HG03565 (cell line): Measurements from ENCODE around the gene TARDBP.
"Not testable (repeated sequence)": the region's sequence is repeated elsewhere in the genome, so short reads cannot be mapped to it uniquely, and the experiment has no call there.

Experiments
- ATAC-seq: cut with Tn5 transposase; IDR thresholded peaks from one replicate; pipeline ENCODE4 v1.9.1; 2021; ENCODE audit warnings: mild to moderate bottlenecking, moderate library complexity; ENCODE audit not compliant: unreplicated experiment

TARDBP gene

DNA sequence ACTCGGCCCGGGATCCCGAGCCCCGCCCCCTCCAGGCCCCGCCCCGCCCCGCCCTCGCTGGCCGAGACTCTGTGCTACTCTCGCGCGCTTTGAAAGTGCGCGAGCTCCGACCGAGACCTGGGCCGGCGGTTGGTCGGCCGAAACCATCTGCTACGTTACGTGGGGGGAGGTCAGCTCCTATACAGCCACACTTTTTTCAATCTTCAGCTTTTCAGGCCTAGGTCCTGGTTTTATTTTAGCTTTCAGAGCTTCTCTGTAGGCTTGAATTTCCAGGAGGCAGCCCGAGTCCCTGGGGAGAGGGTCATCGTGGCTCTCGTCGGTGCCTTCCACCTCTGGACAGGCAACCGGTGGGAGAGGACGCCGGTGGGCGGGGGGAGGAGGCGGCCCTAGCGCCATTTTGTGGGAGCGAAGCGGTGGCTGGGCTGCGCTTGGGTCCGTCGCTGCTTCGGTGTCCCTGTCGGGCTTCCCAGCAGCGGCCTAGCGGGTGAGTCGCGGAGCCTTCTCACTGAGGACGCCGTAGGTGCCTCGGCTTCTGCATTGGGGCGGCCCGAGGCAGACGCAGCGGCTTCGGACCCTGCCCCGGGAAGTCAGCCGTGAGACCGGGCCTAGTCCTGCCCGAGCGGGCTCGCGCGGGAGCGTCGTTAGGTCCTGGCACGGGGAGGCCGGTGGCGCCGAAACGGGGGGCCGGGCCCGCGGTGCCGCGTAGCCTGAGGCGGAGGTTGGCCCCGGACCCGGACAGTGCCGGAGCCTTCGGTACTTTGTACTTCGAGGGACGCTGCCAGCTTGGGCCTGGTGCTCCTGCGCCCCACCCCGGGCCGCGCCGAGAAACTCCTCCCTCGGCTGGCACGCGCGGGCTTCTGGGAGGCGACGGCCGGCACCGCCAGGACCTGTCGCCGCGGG, at the start of gene TARDBP:
TSS of gene TARDBP (plus strand) at position 395 of the 900 bp plus-strand sequence. CDS start 1,074 bp downstream, outside the sequence.
- ATAC-seq: peak; percentile 81

DNA sequence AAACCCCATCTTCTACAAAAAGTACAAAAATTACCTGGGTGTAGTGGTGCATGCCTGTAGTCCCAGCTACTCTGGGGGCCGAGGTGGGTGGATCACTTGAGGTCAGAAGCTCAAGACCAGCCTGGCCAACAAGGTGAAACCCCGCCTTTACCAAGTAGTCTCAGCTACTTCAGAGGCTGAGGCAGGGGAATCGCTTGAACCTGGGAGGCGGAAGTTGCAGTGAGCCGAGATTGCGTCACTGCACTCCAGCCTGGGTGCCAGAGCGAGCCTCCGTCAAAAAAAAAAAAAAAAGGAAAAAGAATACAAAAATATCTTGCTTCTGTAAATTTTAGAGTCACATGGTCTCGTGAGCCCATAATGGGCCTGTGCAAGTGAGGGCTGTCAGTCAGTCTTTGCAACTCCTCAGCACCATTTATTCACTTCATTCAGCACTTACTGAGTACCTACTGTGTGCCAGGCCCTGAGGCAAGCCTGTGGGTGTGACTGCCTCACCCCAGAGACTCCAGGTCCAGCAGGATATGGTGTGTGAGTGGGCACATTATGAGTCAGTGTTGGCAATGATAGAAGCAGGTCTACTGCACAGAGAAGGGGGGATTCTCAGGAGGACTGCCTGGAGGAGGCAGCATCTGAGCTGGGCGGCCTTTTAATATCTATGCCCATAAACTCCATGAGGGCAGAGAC, 46.8 kb upstream of the TARDBP start:
- ATAC-seq: no peak

DNA sequence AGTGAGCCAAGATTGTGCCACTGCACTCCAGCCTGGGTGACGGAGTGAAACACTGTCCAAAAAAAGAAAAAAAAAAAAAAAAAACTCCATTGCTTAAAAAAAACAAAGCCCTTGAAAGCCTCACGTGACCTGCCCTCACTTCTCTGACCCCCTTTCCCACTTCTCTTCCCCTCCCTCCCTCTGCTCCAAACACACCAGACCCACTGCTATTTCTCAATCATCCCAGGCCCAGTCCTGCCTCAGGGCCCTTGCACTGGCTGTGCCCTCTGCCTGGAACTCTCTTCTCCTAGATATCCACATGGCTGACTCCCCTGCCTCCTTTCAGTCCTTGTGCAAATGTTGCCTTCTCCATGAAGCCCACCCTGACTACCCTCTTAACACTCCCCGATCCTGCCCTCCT, 45.4 kb upstream of the TARDBP start:
- ATAC-seq: no peak

DNA sequence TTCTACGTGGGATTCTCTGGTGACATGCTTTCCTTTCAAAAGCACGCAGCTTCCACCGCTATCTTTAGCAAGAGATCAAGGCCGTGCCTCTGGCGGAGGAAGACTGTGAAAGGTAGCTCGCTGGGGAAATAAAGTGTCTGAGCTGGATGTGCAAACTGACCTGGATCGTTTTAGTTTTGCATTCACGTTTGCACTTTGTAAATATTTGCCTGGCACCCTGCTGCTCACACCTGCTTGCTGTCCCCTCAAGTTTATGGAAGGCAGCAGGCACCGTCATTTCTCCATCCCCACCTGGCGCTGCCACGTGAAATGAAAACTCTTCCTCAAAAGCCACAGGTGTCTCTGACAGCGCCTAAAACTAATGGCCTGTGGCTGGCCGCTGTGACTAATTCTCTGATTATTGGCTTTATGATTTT, 44.0 kb upstream of the TARDBP start:
- ATAC-seq: no peak

DNA sequence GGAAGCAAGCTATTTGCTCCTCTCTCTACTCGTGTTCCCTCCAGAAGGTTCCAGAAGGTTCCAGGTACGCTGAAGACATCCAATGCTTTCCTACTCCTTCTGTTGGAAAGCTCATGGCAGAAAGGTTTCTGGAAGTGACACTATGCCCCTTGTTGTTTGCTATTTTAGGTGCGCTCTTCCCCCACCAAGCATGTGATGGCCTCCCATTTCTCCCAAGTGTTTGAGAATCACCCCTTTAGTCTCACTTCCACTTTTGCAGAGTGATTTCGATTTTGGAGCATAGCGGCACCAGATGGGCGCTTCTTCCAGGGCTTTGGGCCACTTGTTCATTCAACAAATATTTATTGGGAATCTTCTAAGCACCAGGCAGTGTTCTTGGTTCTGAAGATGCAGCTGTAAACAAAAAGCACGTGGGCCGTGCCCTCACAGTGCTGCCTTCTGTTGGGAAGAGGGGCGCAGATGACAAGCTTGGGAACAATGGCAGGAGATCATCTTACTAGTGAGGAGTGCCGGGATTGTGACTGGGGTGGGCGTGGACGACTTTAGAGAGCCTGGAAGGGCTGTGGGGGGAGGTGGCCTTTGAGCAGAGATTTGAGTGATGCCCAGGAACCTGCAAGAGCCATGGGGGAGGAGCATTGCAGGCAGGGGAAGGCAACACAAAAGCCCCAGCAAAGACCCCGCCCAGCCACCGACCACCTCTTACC, 43.0 kb upstream of the TARDBP start:
- ATAC-seq: no peak

DNA sequence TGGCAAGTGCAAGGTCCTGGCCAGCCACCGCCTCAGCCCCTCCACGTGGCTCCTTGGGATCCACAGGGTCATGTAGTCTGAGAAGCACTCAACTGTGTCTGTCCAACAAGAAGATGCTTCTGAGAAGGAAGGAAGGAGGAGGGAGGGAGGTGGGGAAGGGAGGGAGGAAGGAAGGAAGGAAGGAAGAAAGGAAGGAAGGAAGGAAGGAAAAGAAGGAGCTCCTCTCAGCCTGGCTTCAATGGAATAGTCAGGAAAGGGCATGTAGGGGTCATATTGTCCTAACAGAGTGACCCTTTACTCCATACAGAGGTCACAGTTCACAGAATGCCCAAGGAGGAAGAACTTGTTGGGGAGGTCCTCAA, 42.5 kb upstream of the TARDBP start:
- ATAC-seq: no peak

DNA sequence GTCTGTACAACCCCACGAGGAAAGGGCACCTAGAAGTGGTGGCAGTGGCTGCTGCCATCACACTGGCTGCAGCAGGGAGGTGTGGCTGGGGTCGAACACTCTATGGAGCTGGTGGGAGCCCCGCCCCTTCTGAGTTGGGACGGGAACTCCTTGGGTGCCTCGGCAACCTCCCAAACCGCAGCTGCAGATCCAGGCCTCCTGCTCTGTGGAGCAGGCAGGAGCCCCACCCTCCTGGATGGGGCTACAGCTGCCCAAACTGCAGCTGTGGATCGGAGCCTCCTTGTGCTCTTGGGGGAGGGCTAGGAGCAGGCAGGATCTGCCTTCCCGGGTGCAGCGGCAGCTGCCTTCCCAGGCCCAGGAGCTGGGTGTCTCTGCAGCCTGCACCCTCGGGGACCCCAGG, 38.9 kb upstream of the TARDBP start:
- no peak for ATAC-seq

DNA sequence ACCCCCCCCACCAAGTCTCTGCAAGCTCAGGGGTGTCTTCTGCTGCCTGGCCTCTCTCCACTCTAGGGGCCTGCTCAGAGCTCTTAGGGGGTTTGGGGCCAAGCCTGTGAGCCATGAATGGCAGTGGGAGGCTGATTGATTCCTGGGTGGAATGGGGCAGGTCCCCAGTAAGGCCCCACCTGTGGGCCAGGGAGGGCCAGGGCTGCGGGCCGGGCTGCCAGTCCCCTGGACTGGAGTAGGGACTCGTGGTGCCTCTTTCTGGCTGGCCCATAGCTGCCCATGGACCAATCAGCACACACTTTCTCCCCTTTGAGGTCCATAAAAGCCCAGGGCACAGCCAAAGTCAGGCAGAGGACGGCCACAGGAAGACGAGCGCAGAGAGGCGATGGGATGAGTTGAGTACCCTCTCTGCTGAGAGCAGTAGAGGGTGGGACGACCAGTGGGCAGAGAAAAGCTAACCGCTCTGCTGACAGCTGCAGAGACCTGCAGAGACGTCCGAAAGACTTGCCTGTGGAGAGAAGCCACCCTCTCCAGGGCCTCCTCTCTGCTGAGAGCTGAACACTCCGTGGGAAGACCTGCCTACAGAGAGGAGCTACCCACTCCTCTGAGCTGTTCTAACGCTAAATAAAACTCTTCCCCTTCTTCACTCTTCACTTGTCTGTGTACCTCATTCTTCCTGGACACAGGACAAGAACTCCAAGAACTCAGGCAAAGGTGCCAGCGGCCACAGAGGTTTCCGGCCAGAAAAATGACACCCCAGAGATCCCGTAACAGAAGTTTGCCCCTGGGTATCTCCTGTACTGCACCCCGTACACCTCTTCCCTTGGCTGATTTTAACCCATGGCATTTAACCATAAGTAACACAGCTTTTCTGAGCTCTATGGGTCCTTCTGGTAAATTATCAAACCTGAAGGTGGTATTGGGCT, 38.2 kb upstream of the TARDBP start:
- ATAC-seq: no peak

DNA sequence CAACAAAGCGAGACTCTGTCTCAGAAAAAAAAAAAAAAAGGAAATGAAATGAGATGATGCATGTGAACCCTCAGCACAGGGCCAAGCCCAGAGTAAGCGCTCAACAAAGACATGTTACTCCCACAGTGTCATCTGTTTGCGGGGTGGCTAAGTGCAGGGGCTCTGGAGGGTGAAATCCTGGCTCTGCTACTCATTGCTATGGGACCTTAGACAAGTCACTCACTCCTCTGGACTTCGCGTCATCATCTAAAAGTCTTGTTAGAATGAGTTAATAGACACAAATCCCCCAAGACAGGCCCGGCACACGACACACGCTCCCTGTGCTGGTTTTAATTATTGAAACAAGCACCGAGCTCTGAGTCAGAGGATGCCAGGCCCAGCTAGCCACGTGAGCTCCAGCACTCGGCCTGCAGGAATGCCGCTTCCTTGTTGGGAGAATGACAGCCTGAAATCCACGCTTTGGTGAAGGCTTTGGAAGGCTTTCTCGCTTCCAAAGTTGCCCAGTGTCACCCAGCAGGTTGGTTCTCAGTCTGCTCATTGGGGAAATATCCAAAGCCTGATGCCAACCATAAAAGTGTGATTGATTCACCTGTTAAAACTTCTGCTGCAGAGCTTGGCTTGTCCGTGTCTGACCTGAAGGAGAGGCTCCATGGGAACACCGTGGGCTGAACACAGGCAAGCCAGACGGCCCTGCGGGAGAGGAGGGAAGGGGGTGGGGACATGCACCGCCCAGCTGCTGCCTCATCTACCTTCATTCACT, 36.7 kb upstream of the TARDBP start:
- ATAC-seq: no peak

DNA sequence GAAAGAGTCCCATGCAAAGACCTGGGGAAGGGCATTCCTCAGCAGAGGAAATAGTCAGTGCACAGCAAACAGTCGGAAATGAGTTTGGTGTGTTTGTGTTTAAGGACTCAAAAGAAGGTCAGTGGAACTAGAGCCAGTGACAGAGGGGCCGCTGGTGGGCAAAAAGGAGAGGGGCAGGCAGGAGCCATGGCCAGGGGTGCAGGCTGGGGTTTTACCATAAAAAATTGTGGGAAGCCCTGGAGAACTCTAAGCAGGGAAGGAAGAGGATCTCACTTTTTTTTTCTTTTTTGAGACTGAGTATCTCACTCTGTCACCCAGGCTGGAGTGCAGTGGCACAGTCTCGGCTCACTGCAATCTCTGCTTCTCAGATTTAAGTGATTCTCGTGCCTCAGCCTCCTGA, 33.7 kb upstream of the TARDBP start:
- ATAC-seq: no peak

DNA sequence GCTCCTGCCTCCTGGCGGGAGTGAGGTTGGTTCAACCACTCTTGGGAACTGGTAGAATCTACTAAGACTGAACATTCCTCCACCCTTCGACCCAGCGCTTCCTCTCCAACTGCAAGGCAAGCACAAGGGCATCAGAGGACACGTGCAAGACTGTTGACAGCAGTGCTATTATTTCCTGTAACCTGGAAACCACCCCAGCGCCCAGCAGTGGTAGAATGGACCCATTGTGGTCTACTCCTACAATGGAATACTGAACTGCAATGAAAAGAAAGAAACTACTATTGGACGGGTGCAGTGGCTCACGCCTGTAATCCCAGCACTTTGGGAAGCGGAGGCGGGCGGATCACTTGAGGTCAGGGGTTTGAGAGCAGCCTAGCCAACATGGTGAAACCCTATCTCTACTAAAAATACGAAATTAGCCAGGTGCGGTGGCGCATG, 33.0 kb upstream of the TARDBP start:
- ATAC-seq: no peak

DNA sequence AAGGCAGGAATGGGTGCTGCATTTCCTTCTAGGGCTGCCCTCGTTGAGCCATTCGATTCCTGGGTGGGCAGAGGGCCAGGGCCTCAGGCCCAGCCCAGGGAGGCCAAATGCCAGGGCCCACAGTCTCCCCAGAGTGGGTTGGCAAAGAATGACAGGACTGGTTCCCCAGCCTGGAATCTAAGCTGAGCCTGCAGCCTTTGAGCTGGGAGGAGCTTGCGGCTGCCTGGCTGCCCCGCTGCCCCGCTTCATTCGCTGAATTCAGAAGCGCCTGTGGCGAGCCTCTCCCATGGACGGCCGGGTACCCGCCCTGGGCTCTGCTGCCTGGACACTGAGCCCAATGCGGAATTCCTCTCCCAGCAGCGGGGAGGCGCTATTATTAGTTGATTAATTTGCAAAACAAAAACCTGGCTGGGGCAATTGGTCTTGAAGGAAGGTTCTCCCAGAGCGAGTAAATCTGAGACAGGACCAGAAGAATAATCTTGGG, 32.3 kb upstream of the TARDBP start:
- ATAC-seq: no peak

DNA sequence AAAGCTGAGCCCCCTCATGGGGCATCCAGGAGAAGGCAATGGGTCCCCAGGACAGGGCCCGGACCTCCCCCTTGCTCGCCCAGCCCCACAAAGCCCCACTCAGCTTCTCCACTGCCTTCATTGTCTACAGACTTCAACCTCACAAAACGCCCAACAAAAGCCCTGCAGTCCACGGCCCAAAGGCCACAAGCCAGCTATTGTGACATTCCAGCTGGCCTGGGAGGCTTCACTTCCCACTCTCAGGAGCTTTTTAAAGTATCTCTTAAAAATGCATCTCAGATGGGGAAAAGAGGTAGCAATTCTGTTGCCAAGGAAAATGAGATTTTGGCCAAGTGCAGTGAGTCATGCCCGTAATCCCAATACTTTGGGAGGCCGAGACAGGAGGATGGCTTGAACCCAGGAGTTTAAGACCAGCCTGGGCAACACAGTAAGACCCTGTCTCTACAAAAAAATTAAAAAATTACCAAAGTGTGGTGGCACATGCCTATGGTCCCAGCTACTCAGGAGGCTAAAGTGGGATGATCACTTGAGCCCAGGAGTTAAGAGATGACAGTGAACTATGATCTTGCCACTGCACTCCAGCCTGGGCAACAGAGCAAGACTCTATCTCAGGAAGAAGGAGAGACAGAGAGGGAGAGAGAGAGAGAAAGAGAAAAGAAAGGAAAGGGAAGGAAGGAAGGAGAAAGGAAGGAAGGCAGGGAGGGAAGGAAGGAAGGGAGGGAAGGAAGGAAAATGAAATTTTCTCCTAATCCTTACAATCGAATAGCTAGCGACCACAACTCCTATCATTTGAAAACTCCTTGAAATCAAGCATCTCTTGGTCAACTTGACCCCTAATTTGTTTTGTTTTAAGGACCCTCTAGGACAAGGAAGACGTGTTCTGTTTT, 31.4 kb upstream of the TARDBP start:
- ATAC-seq: no peak

DNA sequence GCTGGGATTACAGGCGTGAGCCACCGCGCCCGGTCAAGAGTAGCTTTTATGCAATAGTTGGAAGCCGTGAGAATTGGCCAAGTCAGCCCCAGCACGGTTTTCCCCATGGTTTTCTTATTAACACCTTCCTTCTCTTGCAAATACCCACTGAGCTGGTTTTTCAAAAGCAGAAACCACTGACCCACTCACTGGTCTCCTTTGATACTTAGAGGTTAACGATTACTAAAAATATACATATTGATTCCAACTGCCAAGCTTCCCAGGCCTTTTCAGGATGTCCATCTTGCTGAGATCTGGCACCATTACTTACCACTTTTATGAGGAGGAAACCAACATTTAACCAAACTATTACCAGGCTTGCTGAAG, 25.9 kb upstream of the TARDBP start:
- no peak for ATAC-seq

DNA sequence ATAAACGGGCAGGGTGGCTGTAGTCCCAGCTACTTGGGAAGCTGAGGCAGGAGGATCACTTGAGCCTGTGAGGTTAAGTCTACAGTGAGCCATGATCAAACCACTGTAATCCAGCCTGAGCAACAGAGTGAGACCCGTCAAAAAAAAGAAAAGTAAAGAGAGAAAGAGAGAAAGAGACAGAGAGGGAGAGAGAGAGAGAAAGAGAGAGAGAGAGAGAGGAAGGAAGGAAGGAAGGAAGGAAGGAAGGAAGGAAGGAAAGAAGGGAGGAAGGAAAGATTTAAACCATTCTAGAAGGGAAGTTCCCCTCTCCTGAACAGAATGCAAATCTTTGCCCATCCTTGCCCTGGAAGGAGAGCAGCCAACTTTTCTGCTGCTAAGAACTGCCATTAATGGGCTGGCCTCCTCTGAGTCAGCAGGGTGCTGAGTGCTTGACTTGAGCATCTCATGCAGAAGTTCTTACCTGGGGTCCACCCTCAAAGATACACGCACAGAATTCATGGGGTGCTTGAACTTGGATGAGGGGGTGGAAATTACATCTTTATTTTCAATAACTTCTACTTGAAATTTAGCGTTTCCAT, 24.5 kb upstream of the TARDBP start:
- ATAC-seq: no peak

DNA sequence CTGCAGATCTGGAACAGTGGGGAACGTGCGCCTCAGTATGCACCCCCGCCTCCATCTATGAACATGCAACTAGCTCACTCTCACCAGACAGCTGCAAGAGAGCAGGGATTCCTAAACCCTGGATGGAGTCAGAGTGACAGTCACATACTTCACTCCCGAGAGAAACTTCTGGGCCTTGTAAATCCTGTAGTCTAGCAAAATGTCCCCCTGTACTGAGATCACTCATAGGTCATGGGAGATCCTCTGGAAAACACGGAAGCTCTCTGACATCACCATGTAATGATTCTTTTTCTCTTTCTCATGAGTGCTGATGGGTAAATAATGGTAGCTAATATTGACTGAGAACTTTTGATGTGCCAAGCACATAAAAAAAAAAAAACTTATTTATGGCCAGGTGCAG, 23.4 kb upstream of the TARDBP start:
- ATAC-seq: no peak

DNA sequence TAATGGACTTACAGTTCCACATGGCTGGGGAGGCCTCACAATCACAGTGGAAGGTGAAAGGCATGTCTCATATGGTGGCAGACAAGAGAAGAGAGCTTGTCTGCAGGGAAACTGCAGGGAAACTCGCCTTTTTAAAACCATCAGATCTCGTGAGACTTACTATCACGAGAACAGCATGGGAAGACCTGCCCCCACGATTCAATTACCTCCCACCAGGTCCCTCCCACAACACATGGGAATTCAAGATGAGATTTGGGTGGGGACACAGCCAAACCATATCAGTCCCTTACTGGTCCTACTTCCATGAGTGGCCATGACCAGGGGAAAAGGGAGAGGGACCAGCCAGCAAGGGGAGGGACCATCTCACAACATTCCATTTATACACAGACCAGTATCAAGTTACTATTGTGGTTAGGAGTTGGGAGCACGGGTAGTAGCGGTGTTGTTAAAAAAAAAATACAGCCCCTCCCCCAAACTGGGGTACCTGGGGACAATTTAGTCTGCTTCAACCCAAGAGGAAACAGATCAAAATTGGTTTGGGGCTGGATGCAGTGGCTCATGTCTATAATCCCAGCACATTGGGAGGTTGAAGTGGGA, 22.4 kb upstream of the TARDBP start:
- ATAC-seq: not testable (repeated sequence)

DNA sequence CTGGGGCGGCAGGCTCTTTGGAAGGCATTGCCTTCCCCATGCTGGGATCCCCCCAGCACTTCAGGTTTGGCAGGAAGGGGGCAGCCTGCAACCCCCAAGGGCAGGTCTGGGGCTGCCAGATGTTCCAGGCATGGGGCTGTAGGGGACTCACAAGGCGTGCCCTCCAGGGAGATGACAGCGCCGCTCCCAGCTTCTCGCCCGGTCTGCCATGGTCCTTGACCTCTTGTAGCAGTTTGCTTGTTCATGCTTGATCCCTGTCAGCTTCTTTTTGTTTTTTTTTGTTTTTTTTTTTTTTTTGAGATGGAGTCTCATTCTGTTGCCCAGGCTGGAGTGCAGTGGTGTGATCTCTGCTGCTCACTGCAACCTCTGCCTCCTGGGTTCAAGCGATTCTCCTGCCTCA, 21.6 kb upstream of the TARDBP start:
- ATAC-seq: no peak
